Peyer's patch (tissue), 4 donors: ENCODE measurements around the gene ULK2.

Experiments
- CTCF ChIP-seq, 6 experiments: fragments of 450-650 bp in 4 of 6; fragments of 200-600 bp in 2 of 6; sonication (generic) in 1 of 6; IDR thresholded peaks; one replicate each; pipeline ENCODE4 v1.5.1; 2017 to 2019; ENCODE audit warnings: antibody characterized with exemption in 6 of 6, mild to moderate bottlenecking in 3 of 6, moderate library complexity in 1 of 6
- POLR2A ChIP-seq, 2 donors: fragments of 450-650 bp; IDR thresholded peaks; one replicate each; pipeline ENCODE4 v1.5.1; 2017; ENCODE audit warnings: antibody characterized with exemption in 2 of 2, mild to moderate bottlenecking in 2 of 2, moderate library complexity in 2 of 2

GRCh38 chr17:19766016-19766415 is 101.7 kb downstream of the ULK2 start:
- TF ChIP-seq POLR2A (IDR thresholded peaks at IDR 0.05) (no peak), CTCF (IDR thresholded peaks at IDR 0.05) (no peak)
